ENCODE data around the gene CFAP45. TPM values are rescaled to one million over a fixed set of nuclear protein-coding genes. Genes with fewer than 3 reads are reported as not detected.

Gene CFAP45
- polyA plus RNA-seq, 3 donors: 3.0 to 4.4 (median 3.1) TPM

- DNase-seq (ENCODE audit: extremely low read depth in 1 of 11, low read depth in 9 of 11, low spot score in 4 of 11): no peak
Observed at GRCh38 chr1:159938905-159939677, 39.1 kb upstream of the CFAP45 start.

DNA sequence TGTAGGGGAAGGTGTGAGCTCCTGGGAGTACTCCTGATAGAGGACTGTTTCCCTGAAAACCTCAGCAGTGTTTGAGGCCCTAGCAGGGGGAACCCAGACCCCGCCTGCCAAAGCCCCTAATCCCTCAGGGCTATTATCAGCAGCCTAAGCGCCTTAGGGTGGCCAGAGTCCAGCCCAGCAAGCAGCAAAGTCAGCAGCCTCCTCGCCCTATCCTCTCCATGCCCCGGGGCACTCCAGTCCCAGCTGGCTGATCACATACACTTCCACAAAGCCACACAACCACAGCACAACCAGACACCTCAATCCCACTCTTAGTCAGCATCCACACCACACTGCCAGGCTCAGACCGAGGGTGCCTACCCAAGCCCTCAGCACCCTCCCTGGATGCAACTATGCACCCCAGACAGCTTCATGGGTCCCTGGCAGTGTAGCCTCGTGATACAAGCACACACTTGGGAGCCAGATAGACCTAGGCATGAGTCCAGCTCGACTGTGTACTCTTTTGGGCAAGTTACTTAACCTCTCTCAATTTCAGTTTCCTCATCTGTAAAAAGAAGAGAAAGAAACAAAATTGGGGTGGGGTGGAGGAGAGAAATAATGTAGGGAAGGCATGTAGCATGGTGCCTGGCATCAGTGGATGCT, 38.4 kb upstream of the CFAP45 start:
- no peak for DNase-seq (ENCODE audit: extremely low read depth in 1 of 11, low read depth in 9 of 11, low spot score in 4 of 11)

- DNase-seq (ENCODE audit: extremely low read depth in 1 of 11, low read depth in 9 of 11, low spot score in 4 of 11): no peak
Observed at GRCh38 chr1:159937054-159937750, 37.2 kb upstream of the CFAP45 start.

GRCh38 chr1:159936273-159936904, 36.4 kb upstream of the CFAP45 start:
- peak in 1 of 11 donors; percentile 43 for DNase-seq (ENCODE audit: extremely low read depth in 1 of 11, low read depth in 9 of 11, low spot score in 4 of 11)

DNA sequence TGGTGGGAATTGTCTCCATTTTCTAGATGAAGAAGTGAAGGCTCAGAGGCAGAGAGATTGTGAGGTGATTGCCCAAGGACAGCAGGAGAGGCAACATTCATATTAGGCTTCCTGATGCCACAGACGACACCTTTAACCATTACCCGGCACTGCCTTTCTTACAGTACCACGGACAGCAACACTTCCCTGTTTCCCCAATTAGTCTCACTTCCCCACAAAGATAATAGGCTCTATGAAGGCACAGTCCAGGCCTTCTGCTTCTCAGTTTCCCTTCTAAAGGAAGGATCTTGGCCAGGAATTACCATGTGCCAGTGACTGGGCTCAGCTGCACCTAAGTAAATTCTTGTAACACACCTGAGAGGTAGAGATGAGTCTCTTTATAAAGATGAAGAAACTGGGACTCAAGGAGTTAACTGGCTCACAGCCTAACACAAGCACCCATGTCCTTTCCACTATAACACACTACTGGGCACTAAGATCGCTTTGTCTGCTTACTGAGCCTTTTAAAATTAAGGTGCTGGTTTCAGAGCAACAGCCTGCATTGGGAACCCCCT, 35.8 kb upstream of the CFAP45 start:
- no peak for DNase-seq (ENCODE audit: extremely low read depth in 1 of 11, low read depth in 9 of 11, low spot score in 4 of 11)

GRCh38 chr1:159935305-159935704, 35.3 kb upstream of the CFAP45 start:
- no peak for DNase-seq (ENCODE audit: extremely low read depth in 1 of 11, low read depth in 9 of 11, low spot score in 4 of 11)

DNA sequence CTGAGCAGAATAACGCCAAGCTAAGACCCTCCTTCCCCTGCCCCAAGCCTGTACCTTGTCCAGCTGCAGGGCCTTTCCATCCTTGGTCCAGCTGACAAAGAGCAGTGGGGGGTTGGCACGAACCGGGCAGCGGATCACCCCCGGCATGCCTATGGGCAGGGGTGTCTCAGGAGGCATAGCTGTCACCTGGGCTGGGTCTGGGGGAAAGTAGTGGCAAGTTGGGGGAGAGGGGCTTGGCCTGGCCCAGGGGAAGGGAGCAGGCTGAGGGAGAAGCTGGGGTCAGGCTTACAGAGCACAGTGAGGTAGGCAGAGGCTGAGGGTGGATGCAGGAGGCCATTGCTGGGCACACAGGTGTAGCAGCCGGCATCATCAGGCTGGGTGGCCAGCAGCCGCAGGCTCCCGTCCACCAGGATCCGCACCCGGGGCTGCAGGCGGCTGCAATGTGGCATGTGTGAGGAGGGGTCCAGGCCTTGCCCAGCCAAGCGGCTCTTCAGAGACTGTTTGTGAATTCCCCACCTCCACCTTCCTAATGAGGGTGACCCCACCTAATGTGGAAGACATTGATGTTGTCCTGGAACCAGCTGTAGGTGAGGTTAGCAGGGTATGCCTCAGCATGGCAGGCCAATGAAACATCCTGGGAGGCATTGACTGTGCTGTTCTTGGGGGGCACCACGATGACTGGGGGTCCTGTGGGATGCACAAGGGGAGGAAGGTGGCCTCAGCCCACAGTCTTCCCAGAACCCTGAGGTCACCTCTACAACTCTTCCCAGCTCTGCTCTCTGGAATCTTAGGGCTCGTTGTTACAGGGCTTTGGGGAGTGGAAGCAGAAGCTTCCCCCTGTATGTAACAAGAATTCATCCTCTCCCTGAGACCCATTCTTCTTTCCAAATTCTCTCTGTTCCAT, 34.4 kb upstream of the CFAP45 start:
- DNase-seq (ENCODE audit: extremely low read depth in 1 of 11, low read depth in 9 of 11, low spot score in 4 of 11): no peak

GRCh38 chr1:159933347-159933746, 33.4 kb upstream of the CFAP45 start:
- no peak for DNase-seq (ENCODE audit: extremely low read depth in 1 of 11, low read depth in 9 of 11, low spot score in 4 of 11)

DNA sequence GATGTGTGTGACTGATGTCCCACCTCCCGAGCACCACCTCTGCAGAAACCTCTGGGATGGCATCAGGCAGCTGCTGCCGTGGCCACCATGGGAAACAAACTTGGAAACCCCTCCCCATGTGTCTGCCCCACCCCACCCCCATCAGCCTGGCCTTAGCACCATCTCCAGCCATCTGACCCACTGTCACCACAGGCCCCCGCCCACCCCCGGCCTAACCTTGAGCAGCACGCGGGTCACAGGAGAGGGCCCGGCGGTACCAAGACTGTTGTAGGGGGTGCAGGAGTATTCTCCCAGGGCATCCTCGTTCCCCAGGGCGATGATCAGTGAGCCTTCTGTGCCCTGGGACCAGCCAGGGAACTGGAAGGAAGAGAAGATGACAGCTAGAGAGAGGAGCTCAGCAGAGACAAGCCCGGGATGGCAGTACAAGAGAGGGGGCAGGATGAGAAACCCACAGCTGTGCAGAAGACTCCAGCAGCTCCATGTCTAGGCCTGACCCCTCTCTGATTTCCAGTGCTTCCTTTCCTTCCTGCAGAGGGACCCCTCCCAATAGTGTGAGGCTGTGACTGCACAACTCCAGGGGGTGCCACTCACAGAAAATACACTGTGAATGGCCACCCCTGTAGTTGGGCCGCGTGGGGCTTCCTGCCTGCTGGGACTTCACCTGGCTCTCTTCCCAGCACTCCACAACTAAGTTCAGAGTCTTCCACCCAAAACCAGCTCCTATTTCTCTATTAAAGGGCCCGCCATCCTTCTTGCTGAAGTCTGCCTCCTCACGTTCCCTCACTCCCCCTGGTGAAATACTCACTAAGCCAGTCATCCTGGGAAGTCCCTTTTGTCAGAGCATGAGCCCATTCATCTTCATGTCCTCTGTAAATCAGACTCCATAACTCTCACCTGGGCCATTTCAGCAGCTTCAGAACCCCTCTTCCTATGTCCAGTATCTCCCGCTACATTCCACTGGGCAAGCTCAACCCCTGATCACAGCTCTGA, 32.6 kb upstream of the CFAP45 start:
- DNase-seq (ENCODE audit: extremely low read depth in 1 of 11, low read depth in 9 of 11, low spot score in 4 of 11): no peak

DNA sequence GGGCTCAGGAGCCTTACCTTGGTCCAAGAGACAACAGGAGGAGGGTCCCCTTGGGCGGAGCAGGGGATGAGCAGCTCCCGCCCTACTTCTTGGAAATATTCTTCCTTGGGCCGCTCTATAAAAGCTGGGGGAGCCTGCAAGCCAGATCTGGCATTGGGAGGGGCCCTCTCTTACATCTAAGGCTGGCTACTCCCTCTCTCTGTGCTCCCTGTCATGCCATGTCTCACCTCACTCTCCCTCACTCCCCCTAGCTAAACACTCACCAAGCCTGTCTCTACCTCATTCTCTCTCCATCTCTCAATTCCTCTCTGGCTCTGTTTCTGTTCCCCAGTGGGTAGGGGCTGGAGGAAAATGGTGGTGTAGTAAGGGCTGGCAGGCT, 31.8 kb upstream of the CFAP45 start:
- DNase-seq (ENCODE audit: extremely low read depth in 1 of 11, low read depth in 9 of 11, low spot score in 4 of 11): no peak

DNA sequence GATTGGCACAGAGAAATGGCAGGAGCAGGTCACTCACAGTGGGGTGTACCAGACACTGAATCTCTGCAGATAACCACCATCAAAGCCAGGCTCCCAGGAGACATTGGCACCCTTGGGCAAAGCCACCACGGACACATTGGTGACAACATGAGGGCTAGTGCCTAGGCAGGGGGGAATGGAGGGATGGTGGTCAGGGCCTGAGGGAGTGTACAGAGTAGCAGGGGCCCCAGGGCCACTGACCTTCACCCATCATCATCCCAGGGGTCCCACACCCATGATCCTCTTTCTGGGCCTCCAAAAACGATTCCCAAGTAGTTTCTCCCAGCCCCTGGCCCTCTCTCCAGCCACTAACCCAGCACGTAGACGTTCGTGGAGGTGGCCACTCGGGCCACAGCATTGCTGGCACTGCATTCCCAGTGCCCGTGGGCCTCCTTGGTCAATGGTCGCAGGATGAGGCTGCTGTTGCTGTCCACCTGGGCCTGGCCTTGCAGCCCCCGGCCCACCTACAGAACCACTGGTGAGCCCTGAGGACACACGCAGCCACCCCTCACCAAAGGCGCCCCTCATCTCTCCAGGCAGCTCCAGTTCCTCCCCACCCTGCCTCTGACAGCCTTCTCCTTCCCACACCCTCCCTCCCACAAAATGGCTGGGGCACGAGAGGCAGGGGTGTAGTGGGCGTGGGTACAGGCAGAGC, 31.3 kb upstream of the CFAP45 start:
- no peak for DNase-seq (ENCODE audit: extremely low read depth in 1 of 11, low read depth in 9 of 11, low spot score in 4 of 11)

DNA sequence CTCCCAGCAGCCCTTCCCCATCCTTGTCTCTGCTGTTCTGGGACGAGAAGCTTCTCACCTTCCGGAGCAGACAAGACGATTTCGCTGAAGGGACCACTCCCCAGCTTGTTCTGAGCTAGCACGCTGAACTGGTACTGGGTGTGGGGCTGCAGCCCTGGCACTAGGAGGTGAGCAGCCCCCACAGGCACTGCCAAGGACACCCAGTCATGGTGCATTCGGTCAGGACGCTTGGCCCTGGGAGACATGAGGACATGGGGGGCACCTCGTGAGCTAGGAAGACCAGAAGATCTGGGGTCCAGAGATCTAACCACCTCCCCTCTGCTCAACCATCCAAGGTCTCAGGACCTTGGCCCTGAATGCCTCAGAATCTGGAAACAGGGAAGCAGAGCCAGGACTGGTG, 30.7 kb upstream of the CFAP45 start:
- no peak for DNase-seq (ENCODE audit: extremely low read depth in 1 of 11, low read depth in 9 of 11, low spot score in 4 of 11)

DNA sequence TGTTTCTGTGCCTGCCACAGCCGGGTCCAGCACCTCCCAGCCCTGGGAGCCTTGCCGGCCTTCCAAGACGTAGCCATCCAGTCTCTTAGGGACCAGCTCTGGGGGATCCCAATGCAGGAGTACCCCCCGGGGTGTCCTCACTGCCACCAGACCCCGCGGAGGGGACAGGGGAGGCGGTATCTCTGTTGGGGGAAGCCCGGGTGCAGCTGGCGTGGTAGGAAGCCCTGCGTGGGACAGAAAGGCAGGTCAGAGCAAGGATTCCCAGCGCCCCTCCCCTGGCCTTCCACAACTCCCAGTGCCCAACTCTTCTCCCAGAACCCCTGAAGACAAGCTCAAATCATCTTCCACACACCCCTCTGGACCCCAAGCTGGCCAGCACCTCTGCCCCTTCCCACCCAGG, 30.3 kb upstream of the CFAP45 start:
- DNase-seq (ENCODE audit: extremely low read depth in 1 of 11, low read depth in 9 of 11, low spot score in 4 of 11): no peak

DNA sequence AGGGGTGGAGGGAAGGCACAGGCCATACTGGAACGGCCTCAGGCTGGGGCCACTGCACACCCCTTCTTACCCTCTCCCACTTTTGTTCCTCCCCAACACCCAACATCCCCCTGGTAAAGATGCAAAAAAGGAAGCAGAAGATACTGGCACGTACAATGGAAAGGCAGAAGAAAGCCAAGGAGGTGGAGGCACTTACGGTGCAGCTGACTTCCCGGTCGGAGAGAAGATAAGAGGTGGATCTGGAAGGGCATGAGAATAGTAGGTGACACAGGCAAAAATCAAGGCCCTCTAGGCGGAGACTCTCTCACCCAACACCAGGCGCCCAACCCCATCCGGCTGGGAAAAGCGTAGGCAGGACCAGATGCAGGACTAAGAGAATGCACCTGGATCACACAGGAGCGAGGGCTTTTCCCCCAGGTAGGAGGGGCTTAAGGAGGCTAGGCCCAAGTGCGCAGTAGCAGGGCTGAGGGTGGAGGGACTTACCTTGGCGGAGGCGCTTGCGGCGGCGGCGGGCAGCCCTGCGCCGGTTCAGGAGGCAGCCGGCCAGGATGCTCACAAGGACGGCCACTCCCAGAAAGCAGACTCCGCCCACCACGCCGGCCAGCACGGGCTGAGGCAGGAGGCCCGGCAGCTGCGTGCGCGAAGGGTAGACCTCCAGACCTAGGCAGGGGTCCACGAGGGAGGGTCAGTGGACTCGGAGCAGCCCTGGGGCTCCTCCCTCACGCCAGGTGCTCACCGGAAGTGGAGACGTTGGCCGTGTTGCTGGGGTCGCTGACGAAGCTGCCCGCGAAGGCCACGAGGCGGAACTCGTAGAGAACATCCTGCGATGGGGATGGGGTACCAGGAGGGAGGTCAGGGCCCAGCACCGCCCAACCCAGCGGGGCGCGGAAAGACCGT, 29.4 kb upstream of the CFAP45 start:
- DNase-seq (ENCODE audit: extremely low read depth in 1 of 11, low read depth in 9 of 11, low spot score in 4 of 11): no peak

DNA sequence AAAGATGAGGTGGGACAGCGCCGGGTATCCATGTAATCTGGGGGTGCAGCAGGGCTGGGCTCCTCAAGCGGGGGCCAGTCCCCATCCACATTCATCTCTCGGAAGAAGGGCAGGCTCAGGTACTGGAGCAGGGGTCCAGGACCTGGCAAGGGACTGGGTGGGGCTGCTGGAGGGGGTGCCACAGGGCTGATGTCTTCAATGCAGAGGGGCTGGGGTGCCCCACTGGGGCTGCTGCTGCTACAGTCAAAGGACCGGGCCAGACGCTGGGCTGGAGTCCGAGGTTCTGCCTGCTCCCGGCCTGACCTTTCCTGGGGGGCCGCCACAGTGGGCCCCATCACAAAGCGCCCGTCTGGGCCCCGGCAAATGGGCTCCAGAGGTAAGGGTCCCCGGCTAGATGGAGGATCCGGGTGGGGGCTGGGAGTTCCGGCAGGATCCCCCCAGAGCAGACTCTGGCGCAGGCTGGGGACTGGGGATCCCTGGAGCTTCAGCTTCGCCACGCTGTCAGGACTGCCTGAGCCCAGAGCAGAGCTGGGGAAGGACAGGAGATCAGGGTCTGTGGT, 28.6 kb upstream of the CFAP45 start:
- no peak for DNase-seq (ENCODE audit: extremely low read depth in 1 of 11, low read depth in 9 of 11, low spot score in 4 of 11)
